Naive B cell (primary cell): ENCODE data around the gene HEXIM2. TPM values are rescaled to one million over a fixed set of nuclear protein-coding genes. Genes with fewer than 3 reads are reported as not detected.

ENCODE experiments used
- ATAC-seq, 2 donors: fragments of 150-1000 bp; cut with Tn5 transposase; 2 replicates each; pipeline ENCODE4 v1.10.0; 2021; ENCODE audit warnings: low read depth in 2 of 2, mild to moderate bottlenecking in 2 of 2, moderate library complexity in 2 of 2
- DNase-seq: peaks from one replicate; pipeline ENCODE4 v3.0.0; 2022
- H3K27ac Mint-ChIP-seq, 6 donors: one replicate each; pipeline ENCODE4 v1.8.0; 2020 to 2022; ENCODE audit warnings: mild to moderate bottlenecking in 6 of 6, mixed read lengths in 6 of 6, moderate library complexity in 5 of 6, inconsistent platforms in 2 of 6
- H3K27me3 Mint-ChIP-seq, 3 donors: one replicate each; pipeline ENCODE4 v1.8.0; 2021 to 2022; ENCODE audit warnings: mixed read lengths in 3 of 3, mild to moderate bottlenecking in 1 of 3
- H3K36me3 Mint-ChIP-seq, 2 donors: one replicate each; pipeline ENCODE4 v1.8.0; 2020 to 2022; ENCODE audit warnings: mixed read lengths in 2 of 2, inconsistent platforms in 1 of 2, mild to moderate bottlenecking in 1 of 2
- H3K4me1 Mint-ChIP-seq, 3 donors: one replicate each; pipeline ENCODE4 v1.8.0; 2020 to 2022; ENCODE audit warnings: mixed read lengths in 3 of 3, inconsistent platforms in 1 of 3, mild to moderate bottlenecking in 1 of 3, moderate library complexity in 1 of 3
- H3K4me3 Mint-ChIP-seq, 8 donors: one replicate each; pipeline ENCODE4 v1.8.0; 2020 to 2022; ENCODE audit warnings: mild to moderate bottlenecking in 8 of 8, mixed read lengths in 8 of 8, moderate library complexity in 8 of 8, inconsistent platforms in 2 of 8
- H3K9me3 Mint-ChIP-seq, 7 donors: one replicate each; pipeline ENCODE4 v1.8.0; 2020 to 2022; ENCODE audit warnings: mixed read lengths in 7 of 7, mild to moderate bottlenecking in 5 of 7, inconsistent platforms in 2 of 7, moderate library complexity in 1 of 7
- polyA plus RNA-seq, 6 donors: library from polyadenylated mRNA; unstranded; fragments of 300-500 nt; fragmentation: Illumina TruSeq; gene quantifications; one replicate each; pipeline ENCODE4 v1.2.3, GENCODE V29; 2021; ENCODE audit warnings: low read depth in 6 of 6

Gene HEXIM2, protein sequence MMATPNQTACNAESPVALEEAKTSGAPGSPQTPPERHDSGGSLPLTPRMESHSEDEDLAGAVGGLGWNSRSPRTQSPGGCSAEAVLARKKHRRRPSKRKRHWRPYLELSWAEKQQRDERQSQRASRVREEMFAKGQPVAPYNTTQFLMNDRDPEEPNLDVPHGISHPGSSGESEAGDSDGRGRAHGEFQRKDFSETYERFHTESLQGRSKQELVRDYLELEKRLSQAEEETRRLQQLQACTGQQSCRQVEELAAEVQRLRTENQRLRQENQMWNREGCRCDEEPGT
- polyA plus RNA-seq: 1 to 10 TPM; 2.1 to 6.7 (median 4.3) TPM

DNA sequence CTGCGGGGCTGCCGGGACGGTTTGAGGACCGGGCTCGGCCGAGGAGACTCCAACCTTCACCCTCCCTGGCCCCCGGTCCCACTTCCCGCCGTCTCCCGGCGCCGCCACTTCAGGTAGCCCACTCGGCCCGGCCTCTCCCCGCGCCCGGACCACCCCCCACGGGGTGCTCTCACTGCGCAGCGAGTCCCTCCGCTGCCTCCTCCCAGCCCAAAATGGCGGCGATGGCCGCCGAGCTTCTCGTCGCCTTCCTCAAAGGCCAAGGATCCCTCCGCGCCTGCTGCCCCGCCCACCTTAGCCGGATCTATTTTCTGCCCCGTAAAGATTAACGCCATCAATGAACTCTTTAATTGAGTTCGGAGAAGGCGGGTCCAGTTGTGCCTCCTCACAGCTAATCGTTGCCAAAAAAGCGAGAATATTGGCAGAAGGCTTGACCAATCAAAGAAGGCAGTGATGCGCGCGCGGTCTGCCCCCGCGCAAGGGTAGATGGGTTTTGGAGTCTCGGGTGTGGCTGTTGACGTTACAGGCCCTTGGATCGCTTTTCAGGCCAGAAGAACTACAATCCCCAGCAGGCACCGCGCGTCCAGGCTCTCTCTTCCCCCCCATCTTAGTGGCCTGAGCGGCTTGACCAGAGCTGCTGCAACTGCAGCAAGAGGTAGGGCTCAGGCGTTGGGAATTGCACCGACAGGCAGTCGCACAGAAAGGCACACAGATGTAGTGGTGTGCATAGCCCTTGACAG, at the start of gene HEXIM2:
TSS of gene HEXIM2 (plus strand) at position 588 of the 737 bp plus-strand sequence. CDS start 919 bp downstream, outside the sequence.
- ATAC-seq: peak; percentile 92 to 94
- peak within 1 kb of the TSS; percentile 96 to 100 (median 99) for H3K27ac Mint-ChIP-seq
- DNase-seq: peak; percentile 99
- H3K9me3 Mint-ChIP-seq: no peaks in the 10 kb centered on the region
- H3K36me3 Mint-ChIP-seq: peaks cover 4 to 8% of the 10 kb centered on the region in 2 donors
- no peaks in the 10 kb centered on the region for H3K27me3 Mint-ChIP-seq
- H3K4me3 Mint-ChIP-seq: peak within 1 kb of the TSS; percentile 92 to 99 (median 96)
- peaks cover 19 to 48% (median 35%) of the 10 kb centered on the region in 3 donors for H3K4me1 Mint-ChIP-seq

DNA sequence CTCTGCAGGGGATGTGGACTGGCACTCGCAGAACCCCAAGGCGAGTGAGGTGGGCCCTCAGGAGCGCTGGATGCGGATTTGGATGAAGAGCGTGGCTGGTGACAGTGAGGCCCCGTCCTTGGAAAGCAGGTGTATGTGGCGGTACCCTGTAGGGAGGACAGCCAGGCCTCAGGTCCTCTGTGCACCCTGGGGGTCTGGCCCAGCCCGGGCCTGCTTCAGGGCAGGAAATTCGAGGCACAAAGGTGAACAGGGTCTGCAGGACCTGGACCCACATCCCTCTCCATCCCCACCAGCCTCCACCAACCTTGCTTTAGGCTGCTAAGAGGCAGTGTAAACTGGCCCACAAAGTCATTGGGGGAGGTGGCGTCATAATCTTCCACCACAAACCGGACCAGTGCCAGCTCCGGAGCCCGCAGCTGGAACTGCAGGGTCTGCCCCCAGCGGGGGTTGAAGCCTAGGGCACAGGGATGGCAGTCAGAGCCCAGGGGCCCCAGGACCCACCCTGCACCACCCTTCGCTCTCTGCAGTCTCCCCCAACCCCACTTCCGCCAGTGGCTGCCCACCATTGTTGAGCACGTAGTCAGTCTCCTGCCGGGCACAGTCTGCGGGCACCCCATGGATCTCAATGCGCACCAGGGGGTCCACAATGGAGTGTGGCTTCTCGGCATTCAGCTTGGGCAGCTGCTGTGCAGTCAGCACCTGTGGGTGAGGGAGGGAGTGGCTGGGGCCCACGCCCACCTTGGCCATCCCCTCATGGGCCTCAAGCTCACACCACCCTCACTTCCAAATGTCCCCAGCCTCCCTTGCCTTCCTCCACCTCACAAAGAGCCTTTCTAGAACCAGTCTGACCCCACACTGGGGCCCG, 48.9 kb upstream of the HEXIM2 start:
- Mint-ChIP-seq H3K36me3 (no peaks in the 10 kb centered on the region), H3K4me3 (no peak overlapping the region), H3K27me3 (peaks cover 0 to 12% (median 10%) of the 10 kb centered on the region in 3 donors), H3K4me1 (peaks cover 11 to 25% (median 17%) of the 10 kb centered on the region in 3 donors), H3K27ac (peak overlapping the region in 2 of 6 donors; percentile 60 to 68), H3K9me3 (no peaks in the 10 kb centered on the region)
- ATAC-seq (no peak), DNase-seq (no peak)

DNA sequence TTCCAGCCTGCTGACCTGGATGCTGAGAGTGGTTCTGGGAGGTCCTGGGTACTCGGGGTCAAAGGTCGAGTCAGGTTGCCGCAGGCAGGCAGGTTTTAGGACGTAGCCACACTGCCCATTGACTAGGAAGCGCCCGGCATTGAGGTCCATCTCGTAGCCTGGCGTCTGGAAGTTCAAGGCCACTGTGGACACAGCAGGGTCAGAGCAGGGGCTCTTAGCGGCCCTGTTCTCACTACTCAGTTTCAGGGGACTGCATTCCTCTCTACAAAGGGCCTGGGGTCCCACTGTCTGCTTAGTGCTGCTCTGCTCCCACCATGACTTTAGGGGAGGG, 48.3 kb upstream of the HEXIM2 start:
- Mint-ChIP-seq H3K4me1 (peaks cover 11 to 24% (median 17%) of the 10 kb centered on the region in 3 donors), H3K4me3 (no peak overlapping the region), H3K36me3 (no peaks in the 10 kb centered on the region), H3K27me3 (peaks cover 0 to 12% (median 10%) of the 10 kb centered on the region in 3 donors), H3K9me3 (no peaks in the 10 kb centered on the region), H3K27ac (peak overlapping the region in 1 of 6 donors; percentile 60)
- no peak for ATAC-seq
- no peak for DNase-seq

DNA sequence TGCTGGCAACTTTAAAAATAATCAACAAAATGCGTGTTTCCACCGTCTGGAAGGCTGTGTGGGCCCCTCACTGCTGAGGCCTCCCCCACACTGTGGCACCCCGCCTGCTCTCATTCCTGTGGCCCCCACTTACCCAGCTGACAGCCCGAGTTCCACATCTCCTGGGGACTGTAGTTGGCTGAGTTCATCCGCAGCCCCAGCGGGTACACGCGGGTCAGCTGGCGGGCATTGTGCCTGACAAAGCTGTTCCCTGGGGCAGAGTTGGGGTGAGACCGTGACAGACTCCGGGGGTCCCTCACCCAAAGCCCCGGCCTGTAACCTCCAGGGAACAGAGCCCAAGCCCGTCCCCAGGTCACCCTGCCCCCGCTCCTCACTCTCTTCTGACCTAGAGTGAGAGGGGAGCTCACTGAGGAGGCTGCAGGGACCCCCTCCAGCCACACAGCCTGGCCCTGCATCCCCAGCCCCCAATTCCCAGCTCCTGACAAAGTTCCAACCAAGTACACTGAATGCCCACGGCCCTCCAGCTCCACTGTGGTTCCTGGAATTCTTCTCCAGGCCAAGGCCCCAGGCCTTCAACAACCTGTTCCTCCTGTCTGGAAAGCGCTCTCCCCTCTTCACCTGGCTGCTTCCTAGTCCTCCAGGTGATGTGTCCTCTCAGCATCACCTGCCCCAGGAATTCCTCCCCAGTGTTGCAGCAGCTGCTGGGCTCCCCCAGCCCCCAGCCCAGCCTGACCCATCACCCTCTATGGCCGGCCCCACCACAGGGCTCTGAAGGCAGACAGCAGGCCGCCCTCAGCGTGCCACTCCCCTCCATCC, 47.4 kb upstream of the HEXIM2 start:
- ATAC-seq: no peak
- no peak for DNase-seq
- H3K27me3 Mint-ChIP-seq: peaks cover 0 to 14% (median 12%) of the 10 kb centered on the region in 3 donors
- no peak overlapping the region for H3K4me3 Mint-ChIP-seq
- no peaks in the 10 kb centered on the region for H3K9me3 Mint-ChIP-seq
- H3K4me1 Mint-ChIP-seq: peaks cover 10 to 21% (median 16%) of the 10 kb centered on the region in 3 donors
- no peak overlapping the region for H3K27ac Mint-ChIP-seq
- H3K36me3 Mint-ChIP-seq: no peaks in the 10 kb centered on the region

DNA sequence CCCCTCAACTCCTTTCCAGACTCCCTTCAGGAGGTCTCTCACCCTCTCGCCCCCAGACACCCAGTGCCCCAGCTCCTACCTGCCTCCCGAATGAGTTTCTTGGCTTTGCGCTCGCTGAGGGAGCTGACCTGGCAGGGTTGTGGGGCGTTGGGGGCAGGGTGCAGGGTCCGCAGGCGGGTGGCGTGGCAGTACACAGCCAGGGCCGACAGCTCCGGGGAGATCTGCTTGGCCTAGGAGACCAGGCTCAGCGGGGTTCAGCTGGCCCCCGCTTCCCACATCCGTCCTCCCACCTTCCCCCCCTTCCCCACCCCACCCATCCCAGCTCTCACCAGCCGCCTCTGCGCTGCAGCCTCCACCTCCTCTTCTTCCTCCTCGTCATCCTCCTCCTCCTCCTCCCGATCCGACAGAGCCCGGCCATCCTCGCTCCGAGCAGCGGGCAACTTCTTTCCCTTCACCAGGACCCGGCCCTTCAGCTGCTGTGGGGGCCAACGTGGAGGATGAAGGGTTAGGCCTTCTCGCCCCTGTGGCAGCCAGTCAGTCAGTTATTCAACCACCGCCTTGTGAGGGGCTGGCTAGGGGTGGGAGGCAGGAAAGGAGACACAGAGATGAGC, 46.6 kb upstream of the HEXIM2 start:
- no peak overlapping the region for H3K4me3 Mint-ChIP-seq
- peaks cover 8 to 21% (median 15%) of the 10 kb centered on the region in 3 donors for H3K4me1 Mint-ChIP-seq
- H3K9me3 Mint-ChIP-seq: no peaks in the 10 kb centered on the region
- DNase-seq (no peak), ATAC-seq (no peak)
- H3K27me3 Mint-ChIP-seq: peaks cover 0 to 22% (median 12%) of the 10 kb centered on the region in 3 donors
- H3K36me3 Mint-ChIP-seq: no peaks in the 10 kb centered on the region
- no peak overlapping the region for H3K27ac Mint-ChIP-seq

DNA sequence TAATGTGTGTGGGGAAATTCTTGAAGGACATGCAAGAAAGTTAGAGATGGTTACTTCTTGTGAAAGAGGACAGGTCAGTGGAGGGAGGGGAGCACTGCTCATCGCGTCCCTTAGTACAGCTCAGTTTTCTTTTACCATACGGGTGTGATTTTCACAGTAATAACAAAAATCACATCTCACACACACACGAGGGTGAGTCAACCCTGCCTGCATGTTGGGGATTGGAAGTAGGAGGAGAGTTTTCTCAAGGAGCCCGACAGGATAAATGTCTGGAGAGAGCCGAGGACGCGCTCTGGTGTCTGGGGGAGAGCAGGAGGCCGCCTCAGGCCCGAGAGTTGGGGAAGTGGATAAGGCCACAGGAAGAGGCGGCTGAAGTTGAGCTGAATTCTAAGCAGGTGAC, 45.8 kb upstream of the HEXIM2 start:
- Mint-ChIP-seq H3K36me3 (no peaks in the 10 kb centered on the region), H3K9me3 (no peaks in the 10 kb centered on the region), H3K4me3 (no peak overlapping the region), H3K4me1 (peaks cover 8 to 17% (median 15%) of the 10 kb centered on the region in 3 donors), H3K27ac (peak overlapping the region in 1 of 6 donors; percentile 68), H3K27me3 (peaks cover 0 to 25% (median 12%) of the 10 kb centered on the region in 3 donors)
- no peak for ATAC-seq
- no peak for DNase-seq

DNA sequence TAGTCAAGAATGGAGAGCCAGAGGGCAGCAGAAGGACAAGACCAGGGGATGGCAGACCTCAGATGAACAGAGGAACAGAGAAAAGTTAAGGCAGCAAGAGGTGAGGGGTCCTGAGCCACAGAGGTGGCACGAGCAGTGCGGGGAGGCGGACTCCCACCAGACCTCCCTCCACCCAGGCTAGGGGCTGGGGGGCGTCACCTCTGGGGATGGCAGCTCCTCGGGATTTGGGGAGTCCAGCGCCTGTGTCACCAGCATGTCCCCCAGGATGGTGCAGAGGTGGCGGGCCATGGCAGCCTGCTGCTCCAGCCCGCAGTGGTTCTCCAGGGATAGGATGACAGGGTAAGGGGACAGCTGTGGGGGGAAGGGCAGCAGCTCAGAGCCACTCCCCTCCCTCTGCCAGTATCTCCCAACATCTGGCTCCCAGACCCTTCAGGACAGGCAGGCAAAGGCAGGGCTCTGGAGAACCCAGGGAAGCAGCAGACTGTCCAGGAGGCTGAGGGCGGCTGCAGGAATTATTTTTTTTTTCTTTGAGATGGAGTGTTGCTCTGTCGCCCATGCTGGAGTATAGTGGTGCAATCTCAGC, 45.1 kb upstream of the HEXIM2 start:
- Mint-ChIP-seq H3K27me3 (peaks cover 0 to 29% (median 16%) of the 10 kb centered on the region in 3 donors), H3K4me1 (peaks cover 4 to 10% (median 9%) of the 10 kb centered on the region in 3 donors), H3K4me3 (no peak overlapping the region), H3K36me3 (no peaks in the 10 kb centered on the region), H3K27ac (no peak overlapping the region), H3K9me3 (no peaks in the 10 kb centered on the region)
- no peak for ATAC-seq
- DNase-seq: no peak

DNA sequence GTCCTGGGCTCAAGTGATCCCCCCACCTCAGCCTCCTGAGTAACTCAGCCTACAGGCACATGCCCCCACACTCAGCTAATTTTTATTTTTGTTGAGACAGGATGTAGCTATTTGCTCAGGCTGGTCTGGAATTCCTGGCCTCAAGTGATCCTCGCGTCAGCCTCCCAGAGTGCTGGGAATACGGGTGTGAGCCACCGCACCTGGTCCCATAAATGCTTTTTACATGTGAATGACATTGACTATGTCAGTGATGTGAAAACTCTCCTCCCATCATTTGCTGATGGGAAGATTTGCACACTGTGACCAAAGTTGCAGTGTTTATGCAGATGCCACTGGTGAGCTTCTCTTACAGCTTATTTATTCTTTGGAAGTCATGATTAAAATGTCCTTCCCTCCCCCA, 44.3 kb upstream of the HEXIM2 start:
- H3K4me3 Mint-ChIP-seq: no peak overlapping the region
- ATAC-seq (no peak), DNase-seq (no peak)
- H3K9me3 Mint-ChIP-seq: no peaks in the 10 kb centered on the region
- H3K27ac Mint-ChIP-seq: no peak overlapping the region
- H3K36me3 Mint-ChIP-seq: no peaks in the 10 kb centered on the region
- H3K27me3 Mint-ChIP-seq: peaks cover 0 to 35% (median 23%) of the 10 kb centered on the region in 3 donors
- H3K4me1 Mint-ChIP-seq: peaks cover 0 to 2% (median under 1%) of the 10 kb centered on the region in 3 donors

DNA sequence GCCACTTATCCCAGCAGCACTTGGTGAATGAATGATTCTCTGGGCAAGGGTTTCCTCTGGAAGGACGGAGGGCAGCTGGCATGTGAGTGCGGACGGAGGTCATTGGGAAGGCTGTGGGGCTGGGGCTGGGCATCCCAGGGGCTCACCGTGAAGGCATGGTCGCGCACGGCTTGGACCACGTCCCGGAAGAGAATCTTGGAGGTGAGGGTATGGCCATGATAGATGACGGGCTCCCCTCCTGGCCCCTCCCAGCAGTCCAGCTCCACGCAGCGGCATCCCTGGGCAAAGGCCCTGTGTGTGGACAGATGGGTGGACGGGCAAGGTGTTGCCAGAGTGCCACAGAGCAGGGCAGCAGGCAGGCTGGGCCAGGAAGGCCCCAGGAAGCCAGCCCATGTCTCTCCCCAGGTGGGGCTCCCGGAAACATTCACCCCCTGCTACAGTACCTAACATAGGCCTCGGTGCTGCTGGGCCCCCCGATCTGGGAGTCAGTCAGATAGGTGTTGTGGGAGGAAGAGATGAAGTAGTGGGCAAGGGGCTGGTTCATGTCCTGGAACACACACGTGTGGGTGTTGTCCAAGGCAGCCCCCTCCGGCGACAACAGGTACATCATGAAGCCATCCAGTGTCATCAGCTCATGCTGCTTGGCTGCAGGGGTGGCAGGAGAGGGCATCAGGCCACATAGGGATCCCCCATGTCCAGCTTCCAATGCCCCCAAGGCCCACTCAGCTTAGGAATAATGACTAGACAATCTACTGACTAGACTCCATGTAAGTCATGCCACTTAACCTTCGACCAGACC, 43.6 kb upstream of the HEXIM2 start:
- peaks cover 0 to 38% (median 23%) of the 10 kb centered on the region in 3 donors for H3K27me3 Mint-ChIP-seq
- ATAC-seq (no peak), DNase-seq (no peak)
- no peak overlapping the region for H3K4me3 Mint-ChIP-seq
- H3K4me1 Mint-ChIP-seq: no peaks in the 10 kb centered on the region
- H3K36me3 Mint-ChIP-seq: no peaks in the 10 kb centered on the region
- H3K27ac Mint-ChIP-seq: no peak overlapping the region
- no peaks in the 10 kb centered on the region for H3K9me3 Mint-ChIP-seq

DNA sequence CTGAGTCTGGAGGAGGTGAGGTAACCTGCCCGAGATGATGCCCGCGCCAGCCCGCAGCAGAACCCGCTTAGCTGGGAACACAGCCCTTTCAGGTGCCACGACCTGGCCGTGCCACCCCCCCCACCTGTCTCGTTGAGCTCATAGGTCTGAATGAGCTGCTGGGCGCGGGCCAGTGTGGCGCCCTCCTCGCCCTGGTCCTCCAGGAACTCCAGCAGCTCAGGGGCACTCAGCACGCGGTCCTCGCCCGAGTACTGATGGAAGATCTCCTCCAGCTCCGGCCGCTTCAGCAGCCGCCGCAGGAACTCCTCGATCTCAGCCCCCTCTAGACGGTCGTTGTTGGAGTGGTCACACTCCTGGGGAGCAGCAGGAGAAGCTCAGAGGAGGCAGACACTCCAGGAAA, 43.0 kb upstream of the HEXIM2 start:
- no peak overlapping the region for H3K4me3 Mint-ChIP-seq
- no peaks in the 10 kb centered on the region for H3K4me1 Mint-ChIP-seq
- H3K27ac Mint-ChIP-seq: no peak overlapping the region
- no peaks in the 10 kb centered on the region for H3K9me3 Mint-ChIP-seq
- no peak for ATAC-seq
- H3K36me3 Mint-ChIP-seq: no peaks in the 10 kb centered on the region
- peaks cover 0 to 41% (median 23%) of the 10 kb centered on the region in 3 donors for H3K27me3 Mint-ChIP-seq
- no peak for DNase-seq

DNA sequence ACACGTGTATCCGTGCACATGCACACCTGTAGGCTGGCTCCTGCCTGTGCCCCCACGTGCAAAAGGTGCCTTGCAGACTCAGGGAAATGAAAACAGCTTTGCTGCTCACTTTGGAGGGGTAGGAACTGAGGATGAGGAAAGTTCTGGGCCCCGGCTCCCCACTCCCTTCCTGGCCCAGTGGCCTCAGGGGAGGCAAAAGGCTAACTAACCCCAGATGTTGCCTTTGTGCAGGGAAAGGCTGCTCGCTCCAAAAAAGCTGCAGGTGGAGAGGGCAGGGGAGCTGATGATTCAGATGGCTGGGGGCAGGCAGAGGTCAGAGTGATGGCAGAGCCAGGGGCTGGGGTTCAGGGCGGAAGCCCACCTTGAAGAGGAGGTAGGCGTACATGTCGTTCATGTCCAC, 41.7 kb upstream of the HEXIM2 start:
- H3K36me3 Mint-ChIP-seq: no peaks in the 10 kb centered on the region
- no peak overlapping the region for H3K4me3 Mint-ChIP-seq
- no peak for ATAC-seq
- no peaks in the 10 kb centered on the region for H3K4me1 Mint-ChIP-seq
- DNase-seq: no peak
- no peaks in the 10 kb centered on the region for H3K9me3 Mint-ChIP-seq
- H3K27me3 Mint-ChIP-seq: peaks cover 0 to 41% (median 23%) of the 10 kb centered on the region in 3 donors
- no peak overlapping the region for H3K27ac Mint-ChIP-seq
